ENCODE data around the gene CCL28.

The CCL28 gene, protein sequence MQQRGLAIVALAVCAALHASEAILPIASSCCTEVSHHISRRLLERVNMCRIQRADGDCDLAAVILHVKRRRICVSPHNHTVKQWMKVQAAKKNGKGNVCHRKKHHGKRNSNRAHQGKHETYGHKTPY

GRCh38 chr5:43412156-43412555 lies at the start of gene CCL28:
Gene CCL28 (minus strand): TSS chr5:43412391. CDS start chr5:43412316, 75 bp downstream.
- TF ChIP-seq CREB1 (IDR thresholded peaks at IDR 0.05; ENCODE audit: low read depth), result no peak
- no peak for TF ChIP-seq TCF12 (IDR thresholded peaks at IDR 0.05; ENCODE audit: low read depth)
- no peak for TF ChIP-seq TEAD4 (IDR thresholded peaks at IDR 0.05)
- TF ChIP-seq USF1 (IDR thresholded peaks at IDR 0.05), result no peak
- no peak for TF ChIP-seq RAD21 (IDR thresholded peaks at IDR 0.05; ENCODE audit: low read depth)
- no peak for TF ChIP-seq EGR1 (IDR thresholded peaks at IDR 0.05)
- TF ChIP-seq TAF1 (IDR thresholded peaks at IDR 0.05; ENCODE audit: low read depth), result no peak
- TF ChIP-seq NFIC (IDR thresholded peaks at IDR 0.05), result no peak
- no peak for TF ChIP-seq ZBTB7A (IDR thresholded peaks at IDR 0.05; ENCODE audit: low read depth)
- no peak for TF ChIP-seq REST (IDR thresholded peaks at IDR 0.05; ENCODE audit: low read depth)
- no peak for TF ChIP-seq CEBPB (IDR thresholded peaks at IDR 0.05)
- TF ChIP-seq EP300 (IDR thresholded peaks at IDR 0.05; ENCODE audit: borderline replicate concordance), result no peak
- no peak for TF ChIP-seq YY1 (IDR thresholded peaks at IDR 0.05; ENCODE audit: low read depth)
- TF ChIP-seq, protein P1, sequence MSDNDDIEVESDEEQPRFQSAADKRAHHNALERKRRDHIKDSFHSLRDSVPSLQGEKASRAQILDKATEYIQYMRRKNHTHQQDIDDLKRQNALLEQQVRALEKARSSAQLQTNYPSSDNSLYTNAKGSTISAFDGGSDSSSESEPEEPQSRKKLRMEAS (IDR thresholded peaks at IDR 0.05), result no peak
- no peak for TF ChIP-seq FOXM1 (IDR thresholded peaks at IDR 0.05; ENCODE audit: borderline replicate concordance, low read depth)

GRCh38 chr5:43461066-43461465 lies 48.9 kb upstream of the CCL28 start:
- TF ChIP-seq TEAD4 (IDR thresholded peaks at IDR 0.05) (no peak), TCF12 (IDR thresholded peaks at IDR 0.05; ENCODE audit: low read depth) (no peak), TAF1 (IDR thresholded peaks at IDR 0.05; ENCODE audit: low read depth) (no peak), CEBPB (IDR thresholded peaks at IDR 0.05) (no peak), NFIC (IDR thresholded peaks at IDR 0.05) (no peak), ZBTB7A (IDR thresholded peaks at IDR 0.05; ENCODE audit: low read depth) (no peak), FOXM1 (IDR thresholded peaks at IDR 0.05; ENCODE audit: borderline replicate concordance, low read depth) (no peak)
- TF ChIP-seq, protein P1 (IDR thresholded peaks at IDR 0.05), result no peak

DNA sequence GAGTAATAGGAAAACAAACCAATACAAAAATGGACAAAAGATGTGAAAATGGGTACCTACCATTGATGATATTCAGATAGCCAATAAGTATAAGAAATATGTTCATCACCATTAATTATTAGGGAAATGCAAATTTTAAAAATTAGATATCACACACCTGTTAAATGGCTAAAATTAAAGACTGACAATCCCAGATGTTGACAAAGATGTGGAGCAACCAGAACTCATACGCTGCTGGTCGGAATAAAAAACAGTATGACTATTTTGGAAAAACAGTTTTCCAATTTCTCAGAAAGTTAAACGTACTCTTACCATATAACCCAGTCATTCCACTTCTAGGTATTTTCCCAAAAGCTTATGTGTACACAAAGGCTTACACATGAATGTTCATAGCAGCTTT lies 44.4 kb upstream of the CCL28 start:
- TF ChIP-seq CEBPB (IDR thresholded peaks at IDR 0.05) (no peak), TAF1 (IDR thresholded peaks at IDR 0.05; ENCODE audit: low read depth) (no peak), REST (IDR thresholded peaks at IDR 0.05; ENCODE audit: low read depth) (no peak), TCF12 (IDR thresholded peaks at IDR 0.05; ENCODE audit: low read depth) (no peak), EP300 (IDR thresholded peaks at IDR 0.05; ENCODE audit: borderline replicate concordance) (no peak)
- TF ChIP-seq, protein P1 (IDR thresholded peaks at IDR 0.05), result no peak

GRCh38 chr5:43437062-43437660 lies 25.0 kb upstream of the CCL28 start:
- no peak for TF ChIP-seq TCF12 (IDR thresholded peaks at IDR 0.05; ENCODE audit: low read depth)
- TF ChIP-seq RAD21 (IDR thresholded peaks at IDR 0.05; ENCODE audit: low read depth), result peak; percentile 10; the same call in 1 of the 2 replicates

DNA sequence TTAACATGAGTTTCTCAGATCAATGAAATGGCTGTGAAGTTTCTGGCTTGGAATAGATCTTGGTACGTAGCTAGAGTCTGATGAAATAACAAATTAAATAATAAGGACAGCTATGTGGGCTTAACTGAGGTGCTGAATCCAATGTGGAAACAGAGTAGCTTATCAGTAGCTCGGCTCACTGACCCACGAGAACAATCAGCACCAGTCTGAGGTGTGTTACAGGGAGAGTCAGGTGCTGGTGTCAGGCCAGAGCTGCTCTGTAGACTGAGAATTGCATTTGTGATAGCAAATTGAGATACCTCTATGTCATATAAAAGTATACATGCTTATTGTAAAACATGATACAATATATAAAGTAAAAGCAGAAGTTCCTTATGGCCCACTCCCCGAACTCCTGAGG lies 21.2 kb upstream of the CCL28 start:
- TF ChIP-seq NFIC (IDR thresholded peaks at IDR 0.05), result no peak
- no peak for TF ChIP-seq YY1 (IDR thresholded peaks at IDR 0.05; ENCODE audit: low read depth)
- no peak for TF ChIP-seq CEBPB (IDR thresholded peaks at IDR 0.05)
- TF ChIP-seq USF1 (IDR thresholded peaks at IDR 0.05), result no peak
- TF ChIP-seq RAD21 (IDR thresholded peaks at IDR 0.05; ENCODE audit: low read depth), result no peak
- no peak for TF ChIP-seq TEAD4 (IDR thresholded peaks at IDR 0.05)
- TF ChIP-seq, protein P1 (IDR thresholded peaks at IDR 0.05), result no peak
- no peak for TF ChIP-seq REST (IDR thresholded peaks at IDR 0.05; ENCODE audit: low read depth)
- TF ChIP-seq TCF12 (IDR thresholded peaks at IDR 0.05; ENCODE audit: low read depth), result no peak
- TF ChIP-seq TAF1 (IDR thresholded peaks at IDR 0.05; ENCODE audit: low read depth), result no peak
